Thoracic aorta (tissue), 2 donors: ENCODE measurements around the gene GLT6D1. TPM values are rescaled to one million over a fixed set of nuclear protein-coding genes. Genes with fewer than 3 reads are reported as not detected.

Experiments
- ATAC-seq: fragments of 150-250 bp; one replicate; pipeline ENCODE4 v1.8.0; 2017; ENCODE audit warnings: low read depth; ENCODE audit not compliant: insufficient number of reproducible peaks, low FRiP score
- DNase-seq: peaks from one replicate; pipeline ENCODE4 v3.0.0-alpha.2; 2020; ENCODE audit warnings: low spot score
- H3K27ac ChIP-seq, 2 donors: fragments of 200-600 bp; sonication (generic); 1 replicate in 1 of 2; 2 replicates in 1 of 2; pipeline ENCODE4 v1.5.1; 2016; ENCODE audit warnings: mild to moderate bottlenecking in 2 of 2, moderate library complexity in 2 of 2
- H3K27me3 ChIP-seq: fragments of 200-600 bp; sonication (generic); replicated peaks from 2 replicates; pipeline ENCODE4 v1.6.0; 2016; ENCODE audit warnings: mild to moderate bottlenecking; ENCODE audit not compliant: insufficient read depth
- H3K36me3 ChIP-seq: fragments of 200-600 bp; sonication (generic); one replicate; pipeline ENCODE4 v1.5.1; 2016
- H3K4me1 ChIP-seq, 2 donors: fragments of 200-600 bp; sonication (generic); 1 replicate in 1 of 2; 2 replicates in 1 of 2; pipeline versions ENCODE4 v1.5.1 to v1.6.0; 2016; ENCODE audit warnings: low read depth in 2 of 2, mild to moderate bottlenecking in 1 of 2; ENCODE audit not compliant: control insufficient read depth in 1 of 2
- H3K4me3 ChIP-seq: fragments of 200-600 bp; sonication (generic); 2 replicates; pipeline ENCODE4 v1.5.1; 2016; ENCODE audit warnings: mild to moderate bottlenecking
- H3K9me3 ChIP-seq: fragments of 200-600 bp; sonication (generic); 2 replicates; pipeline ENCODE4 v1.5.1; 2016
- CTCF ChIP-seq: fragments of 200-600 bp; sonication (generic); IDR thresholded peaks from one replicate; pipeline ENCODE4 v1.5.1; 2019; ENCODE audit warnings: antibody characterized with exemption
- total RNA-seq, 2 donors: library from RNA; depleted of rRNA; stranded (reverse); fragments of >200 nt; gene quantifications; one replicate each; pipeline versions ENCODE4 v1.1.0 to v1.2.3, GENCODE V29; 2016

The GLT6D1 gene
- total RNA-seq, 2 donors from 2014 or later, result not detected

DNA sequence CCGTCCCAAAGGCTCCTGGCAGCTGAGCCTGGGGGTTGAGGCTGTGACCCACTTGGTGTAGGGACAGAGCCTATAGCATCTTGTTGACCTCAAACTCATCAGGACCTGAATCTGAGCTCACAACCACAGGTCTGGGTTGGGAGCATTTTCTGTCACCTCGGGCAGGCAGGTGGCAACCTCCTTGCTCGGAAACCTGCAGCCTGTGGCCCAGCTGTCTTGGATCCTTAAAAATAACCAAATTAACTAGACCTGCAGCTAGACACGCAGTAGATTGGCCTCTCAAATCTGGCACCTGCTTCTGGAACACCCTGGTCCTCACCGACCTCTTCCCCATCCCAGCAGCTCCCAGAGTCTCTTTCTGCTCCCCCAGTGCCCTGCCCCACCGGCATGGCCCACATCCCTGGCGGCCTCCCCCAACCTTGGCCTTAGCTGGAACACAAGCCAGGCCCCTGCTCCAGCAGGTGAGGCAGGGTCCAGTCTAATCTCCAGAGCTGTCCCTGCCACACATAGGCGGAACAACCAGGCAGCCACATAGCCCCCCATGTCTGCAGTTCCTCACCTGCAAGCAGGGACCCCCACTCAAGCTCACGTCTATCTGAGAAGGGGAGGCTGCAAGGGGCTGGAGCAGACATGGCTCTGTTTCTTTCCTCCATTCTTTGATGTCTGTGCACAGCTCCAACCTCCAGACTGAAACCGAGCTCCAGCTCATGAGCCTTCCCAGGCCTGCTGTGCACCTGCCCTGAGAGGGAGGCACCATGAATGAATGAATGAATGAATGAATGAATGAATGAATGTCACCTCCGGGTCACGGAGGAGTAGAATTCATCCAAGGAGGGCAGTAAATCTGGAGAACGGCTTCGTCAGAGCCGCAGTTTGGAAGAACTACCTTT is 49.5 kb downstream of the GLT6D1 start:
- Histone ChIP-seq H3K9me3 (no peaks in the 10 kb centered on the region), H3K27ac (no peak overlapping the region), H3K27me3 (no peaks in the 10 kb centered on the region), H3K36me3 (no peaks in the 10 kb centered on the region), H3K4me1 (no peaks in the 10 kb centered on the region), H3K4me3 (no peak overlapping the region)
- DNase-seq (no peak), ATAC-seq (no peak)
- no peak for TF ChIP-seq CTCF

DNA sequence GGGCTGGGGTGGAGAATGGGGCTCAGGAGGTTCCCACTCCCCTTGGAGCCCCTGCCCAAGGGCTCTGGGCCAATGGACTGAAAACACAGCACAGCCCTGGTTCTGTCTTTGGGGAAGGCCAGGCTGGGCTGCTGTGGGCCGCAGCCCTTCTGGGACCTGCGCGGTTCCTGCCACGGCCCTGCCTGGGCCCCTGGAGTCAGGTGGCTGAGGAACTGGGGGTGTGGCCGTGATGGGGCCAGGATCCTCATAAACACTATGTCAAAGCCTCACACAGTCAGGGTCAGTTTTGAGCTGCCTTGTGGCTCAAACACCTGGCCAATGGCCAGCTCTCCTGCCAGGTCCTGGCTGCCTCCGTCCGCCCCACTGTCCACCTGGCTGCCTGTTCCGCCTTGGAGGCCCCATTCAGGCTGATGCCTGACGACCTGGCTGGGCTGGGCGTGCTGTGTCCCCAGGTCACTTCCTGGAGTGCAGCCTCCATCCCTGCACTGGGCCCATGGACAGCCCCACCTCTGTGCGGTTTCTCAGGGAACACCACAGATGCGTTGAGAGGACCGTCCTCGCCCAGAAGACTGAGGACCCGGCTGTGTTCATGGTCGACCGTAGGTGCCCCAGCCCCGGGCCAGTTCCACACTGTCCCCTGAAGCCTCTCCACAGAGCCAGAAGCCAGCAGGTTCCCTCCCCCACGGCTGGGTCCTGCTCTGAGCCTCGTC is 50.3 kb downstream of the GLT6D1 start:
- TF ChIP-seq CTCF, result no peak
- ATAC-seq, result no peak
- no peak overlapping the region for H3K27ac ChIP-seq
- no peaks in the 10 kb centered on the region for H3K27me3 ChIP-seq
- no peak overlapping the region for H3K4me3 ChIP-seq
- H3K9me3 ChIP-seq, result no peaks in the 10 kb centered on the region
- H3K4me1 ChIP-seq, result no peaks in the 10 kb centered on the region
- no peaks in the 10 kb centered on the region for H3K36me3 ChIP-seq
- no peak for DNase-seq

GRCh38 chr9:135588371-135588770 is 51.0 kb downstream of the GLT6D1 start:
- Histone ChIP-seq H3K27me3 (no peaks in the 10 kb centered on the region), H3K4me3 (no peak overlapping the region), H3K4me1 (no peaks in the 10 kb centered on the region), H3K9me3 (no peaks in the 10 kb centered on the region), H3K27ac (no peak overlapping the region), H3K36me3 (no peaks in the 10 kb centered on the region)
- no peak for ATAC-seq
- DNase-seq, result no peak
- TF ChIP-seq CTCF, result no peak

DNA sequence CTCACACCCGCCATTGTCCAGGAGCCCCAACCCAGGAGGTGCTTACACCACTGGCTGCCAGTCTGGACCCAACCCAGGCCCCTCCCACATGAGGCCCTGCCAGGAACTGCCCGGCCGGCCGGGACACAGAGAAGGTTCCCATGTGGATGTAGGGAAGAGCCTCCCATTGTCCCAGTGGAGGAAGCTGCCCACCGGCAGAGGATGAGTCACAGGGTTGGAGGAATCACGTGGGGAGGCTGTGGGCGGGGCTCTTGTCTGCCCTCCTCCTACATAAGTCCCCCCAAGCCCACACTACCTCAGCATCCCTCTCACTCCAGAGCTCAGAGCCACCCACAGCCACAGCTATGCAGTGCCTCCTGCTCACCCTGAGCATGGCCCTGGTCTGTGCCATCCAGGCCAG is 51.7 kb downstream of the GLT6D1 start:
- no peak for TF ChIP-seq CTCF
- no peaks in the 10 kb centered on the region for H3K27me3 ChIP-seq

DNA sequence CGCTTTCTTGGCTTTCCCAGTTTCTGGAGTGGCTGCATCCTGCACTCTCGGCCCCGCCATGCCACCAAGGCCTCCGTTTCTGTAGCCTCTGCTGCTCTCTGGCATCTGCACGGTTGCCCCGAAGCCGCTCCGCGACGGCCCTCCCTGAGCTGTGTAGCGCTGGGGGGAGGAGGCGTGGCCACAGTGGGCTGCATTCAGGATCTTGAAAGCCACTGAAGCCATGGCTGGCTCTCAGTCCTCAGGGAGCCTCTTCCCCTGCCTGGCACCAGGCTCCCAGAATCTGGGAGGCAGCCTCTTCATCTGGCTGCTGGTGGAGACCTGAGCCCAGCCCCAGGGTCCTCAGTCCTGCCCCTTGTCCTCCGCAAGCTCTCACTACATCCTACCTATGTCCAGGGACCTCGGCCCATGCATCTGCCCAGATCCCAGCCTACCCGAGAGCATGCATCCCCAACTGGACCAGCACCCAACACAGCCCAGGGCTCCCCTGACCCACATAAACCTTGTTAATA is 52.7 kb downstream of the GLT6D1 start:
- no peak overlapping the region for H3K27ac ChIP-seq
- TF ChIP-seq CTCF, result no peak
- no peaks in the 10 kb centered on the region for H3K36me3 ChIP-seq
- no peak for ATAC-seq
- no peak for DNase-seq
- H3K9me3 ChIP-seq, result no peaks in the 10 kb centered on the region
- H3K4me1 ChIP-seq, result no peaks in the 10 kb centered on the region
- H3K4me3 ChIP-seq, result no peak overlapping the region
- no peaks in the 10 kb centered on the region for H3K27me3 ChIP-seq

More for the DNA sequence above, 51.7 kb downstream of the GLT6D1 start:
- H3K4me3 ChIP-seq, result no peak overlapping the region
- DNase-seq (no peak), ATAC-seq (no peak)
- H3K9me3 ChIP-seq, result no peaks in the 10 kb centered on the region
- no peak overlapping the region for H3K27ac ChIP-seq
- H3K36me3 ChIP-seq, result no peaks in the 10 kb centered on the region
- H3K4me1 ChIP-seq, result no peaks in the 10 kb centered on the region
